ES-I3 (cell line): ENCODE data around the gene CDH23.

Experiments
- H3K36me3 ChIP-seq: 2 replicates; pipeline ENCODE4 v1.6.1; 2013; ENCODE audit warnings: mild to moderate bottlenecking, low read length, control low read depth, moderate library complexity; ENCODE audit not compliant: insufficient read depth
- H3K4me1 ChIP-seq: 2 replicates; pipeline ENCODE4 v1.6.1; 2013; ENCODE audit warnings: mild to moderate bottlenecking, control low read depth, low read length; ENCODE audit not compliant: insufficient read depth
- H3K9ac ChIP-seq: 2 replicates; pipeline ENCODE4 v1.6.1; 2013; ENCODE audit warnings: low read depth, mild to moderate bottlenecking, low read length, moderate library complexity
- H3K9me3 ChIP-seq: 2 replicates; pipeline ENCODE4 v1.6.1; 2013; ENCODE audit warnings: mild to moderate bottlenecking, low read length, moderate library complexity; ENCODE audit not compliant: control insufficient read depth, insufficient read depth

Gene CDH23

GRCh38 chr10:71646592-71647292, 250.0 kb downstream of the CDH23 start:
- no peak overlapping the region for H3K9ac ChIP-seq
- no peaks in the 10 kb centered on the region for H3K9me3 ChIP-seq
- H3K4me1 ChIP-seq = peaks cover 10% of the 10 kb centered on the region; the same call in 1 of the 2 replicates
- H3K36me3 ChIP-seq = no peaks in the 10 kb centered on the region

- Histone ChIP-seq H3K4me1 (peaks cover 10% of the 10 kb centered on the region; the same call in 1 of the 2 replicates), H3K9ac (no peak overlapping the region), H3K36me3 (no peaks in the 10 kb centered on the region), H3K9me3 (no peaks in the 10 kb centered on the region)
Observed at GRCh38 chr10:71647526-71648253, 251.0 kb downstream of the CDH23 start.

GRCh38 chr10:71648254-71648932, 251.7 kb downstream of the CDH23 start:
- H3K36me3 ChIP-seq = no peaks in the 10 kb centered on the region
- H3K4me1 ChIP-seq = peaks cover 7% of the 10 kb centered on the region; the same call in 1 of the 2 replicates
- no peaks in the 10 kb centered on the region for H3K9me3 ChIP-seq
- H3K9ac ChIP-seq = no peak overlapping the region

- peaks cover 7% of the 10 kb centered on the region; the same call in 1 of the 2 replicates for H3K4me1 ChIP-seq
- no peaks in the 10 kb centered on the region for H3K36me3 ChIP-seq
- H3K9ac ChIP-seq = no peak overlapping the region
- H3K9me3 ChIP-seq = no peaks in the 10 kb centered on the region
Observed at GRCh38 chr10:71648933-71649320, 252.2 kb downstream of the CDH23 start.

GRCh38 chr10:71649631-71650030, 252.9 kb downstream of the CDH23 start:
- Histone ChIP-seq H3K9me3 (no peaks in the 10 kb centered on the region), H3K9ac (no peak overlapping the region), H3K36me3 (no peaks in the 10 kb centered on the region), H3K4me1 (peaks cover 7% of the 10 kb centered on the region; the same call in 1 of the 2 replicates)

- peaks cover 7% of the 10 kb centered on the region; the same call in 1 of the 2 replicates for H3K4me1 ChIP-seq
- no peak overlapping the region for H3K9ac ChIP-seq
- H3K36me3 ChIP-seq = no peaks in the 10 kb centered on the region
- H3K9me3 ChIP-seq = no peaks in the 10 kb centered on the region
Observed at GRCh38 chr10:71650397-71650796, 253.7 kb downstream of the CDH23 start.

- Histone ChIP-seq H3K4me1 (peaks cover 11% of the 10 kb centered on the region), H3K36me3 (no peaks in the 10 kb centered on the region), H3K9me3 (no peaks in the 10 kb centered on the region), H3K9ac (no peak overlapping the region)
Observed at GRCh38 chr10:71651428-71651827, 254.7 kb downstream of the CDH23 start.

- H3K36me3 ChIP-seq = no peaks in the 10 kb centered on the region
- peaks cover 15% of the 10 kb centered on the region for H3K4me1 ChIP-seq
- no peaks in the 10 kb centered on the region for H3K9me3 ChIP-seq
- no peak overlapping the region for H3K9ac ChIP-seq
Observed at GRCh38 chr10:71651928-71652327, 255.2 kb downstream of the CDH23 start.

- H3K36me3 ChIP-seq = no peaks in the 10 kb centered on the region
- H3K9me3 ChIP-seq = no peaks in the 10 kb centered on the region
- H3K4me1 ChIP-seq = peaks cover 17% of the 10 kb centered on the region
- no peak overlapping the region for H3K9ac ChIP-seq
Observed at GRCh38 chr10:71653044-71653443, 256.3 kb downstream of the CDH23 start.

GRCh38 chr10:71656220-71656619, 259.5 kb downstream of the CDH23 start:
- H3K9ac ChIP-seq = no peak overlapping the region
- H3K4me1 ChIP-seq = peaks cover 35% of the 10 kb centered on the region
- no peaks in the 10 kb centered on the region for H3K36me3 ChIP-seq
- H3K9me3 ChIP-seq = no peaks in the 10 kb centered on the region; the same call in 1 of the 2 replicates

GRCh38 chr10:71657604-71658466, 261.1 kb downstream of the CDH23 start:
- Histone ChIP-seq H3K9ac (peak overlapping the region; percentile 25; the same call in 1 of the 2 replicates), H3K36me3 (no peaks in the 10 kb centered on the region), H3K9me3 (no peaks in the 10 kb centered on the region; the same call in 1 of the 2 replicates), H3K4me1 (peaks cover 35% of the 10 kb centered on the region)

GRCh38 chr10:71658467-71658745, 261.7 kb downstream of the CDH23 start:
- Histone ChIP-seq H3K9ac (no peak overlapping the region), H3K36me3 (no peaks in the 10 kb centered on the region)

GRCh38 chr10:71659111-71659634, 262.5 kb downstream of the CDH23 start:
- Histone ChIP-seq H3K9ac (no peak overlapping the region), H3K4me1 (peaks cover 35% of the 10 kb centered on the region), H3K9me3 (no peaks in the 10 kb centered on the region; the same call in 1 of the 2 replicates), H3K36me3 (no peaks in the 10 kb centered on the region)

More at GRCh38 chr10:71658467-71658745, 261.7 kb downstream of the CDH23 start:
- Histone ChIP-seq H3K9me3 (no peaks in the 10 kb centered on the region; the same call in 1 of the 2 replicates), H3K4me1 (peaks cover 35% of the 10 kb centered on the region)

GRCh38 chr10:71659737-71660136, 263.0 kb downstream of the CDH23 start:
- H3K36me3 ChIP-seq = no peaks in the 10 kb centered on the region

More at GRCh38 chr10:71659737-71660136, 263.0 kb downstream of the CDH23 start:
- Histone ChIP-seq H3K9me3 (no peaks in the 10 kb centered on the region; the same call in 1 of the 2 replicates), H3K9ac (no peak overlapping the region), H3K4me1 (peaks cover 35% of the 10 kb centered on the region)
